ENCODE data around the gene ESPNL.

ESPNL gene

GRCh38 chr2:238129166-238130010 is 29.2 kb downstream of the ESPNL start:
- no peak for DNase-seq

- no peak for DNase-seq
These were observed 30.1 kb downstream of the ESPNL start for GRCh38 chr2:238130111-238130695.

GRCh38 chr2:238130696-238131628 is 30.8 kb downstream of the ESPNL start:
- DNase-seq: no peak

GRCh38 chr2:238131761-238132462 is 31.8 kb downstream of the ESPNL start:
- DNase-seq: no peak

GRCh38 chr2:238132463-238133450 is 32.6 kb downstream of the ESPNL start:
- no peak for DNase-seq

- no peak for DNase-seq
These were observed 33.6 kb downstream of the ESPNL start for GRCh38 chr2:238133499-238134392.

- no peak for DNase-seq
These were observed 34.2 kb downstream of the ESPNL start for GRCh38 chr2:238134393-238134785.

GRCh38 chr2:238135601-238136150 is 35.5 kb downstream of the ESPNL start:
- DNase-seq: no peak

GRCh38 chr2:238136820-238137537 is 36.8 kb downstream of the ESPNL start:
- DNase-seq: no peak

- DNase-seq: no peak
These were observed 37.7 kb downstream of the ESPNL start for GRCh38 chr2:238137885-238138284.

GRCh38 chr2:238138331-238139195 is 38.4 kb downstream of the ESPNL start, which contains the start of gene KLHL30:
Gene KLHL30, plus strand, starts transcription at chr2:238138668. Its CDS starts 2,087 bp downstream, at chr2:238140755.
- no peak for DNase-seq

GRCh38 chr2:238139196-238140039 is 39.3 kb downstream of the ESPNL start:
- DNase-seq: no peak

GRCh38 chr2:238140040-238140439 is 39.9 kb downstream of the ESPNL start:
- DNase-seq: no peak

- DNase-seq: no peak
These were observed 40.8 kb downstream of the ESPNL start for GRCh38 chr2:238140721-238141540.

- DNase-seq: no peak
These were observed 41.6 kb downstream of the ESPNL start for GRCh38 chr2:238141541-238142318.

All from activated effector memory CD4-positive, alpha-beta T cell treated with Interleukin-2 at 50 U/mL for 16 hours (primary cell).